ENCODE results near the gene TSEN54. TPM values are rescaled to one million over a fixed set of nuclear protein-coding genes. Genes with fewer than 3 reads are reported as not detected.

Gene TSEN54
- total RNA-seq, 2 experiments from 2014 or later, result 21.4 to 22.0 TPM

GRCh38 chr17:75568412-75569255, 52.3 kb downstream of the TSEN54 start:
- intact Hi-C loops (cut with micrococcal nuclease), result no loop called here
- H3K4me3 Mint-ChIP-seq, result no peak overlapping the region
- CTCF ChIA-PET, result no interaction called here
- H3K27me3 Mint-ChIP-seq (ENCODE audit: low read depth), result no peaks in the 10 kb centered on the region
- H3K9me3 Mint-ChIP-seq, result no peaks in the 10 kb centered on the region
- no peaks in the 10 kb centered on the region for H3K4me1 Mint-ChIP-seq (ENCODE audit: low read depth)
- no peak overlapping the region for H3K27ac Mint-ChIP-seq
- no peaks in the 10 kb centered on the region for H3K36me3 Mint-ChIP-seq (ENCODE audit: low read depth)
- DNase-seq, result no peak

- Mint-ChIP-seq H3K27me3 (ENCODE audit: low read depth) (no peaks in the 10 kb centered on the region), H3K36me3 (ENCODE audit: low read depth) (no peaks in the 10 kb centered on the region), H3K4me1 (ENCODE audit: low read depth) (no peaks in the 10 kb centered on the region), H3K27ac (no peak overlapping the region), H3K4me3 (no peak overlapping the region), H3K9me3 (no peaks in the 10 kb centered on the region)
- no peak for DNase-seq
- CTCF ChIA-PET, result interaction anchor here (1.4 kb wide), 1 partner anchor 63 kb away, joined by 3 read pairs; the partner anchor contains the start of gene SMIM5
- intact Hi-C loops (cut with micrococcal nuclease), result no loop called here
Observed at GRCh38 chr17:75570034-75570676, 53.8 kb downstream of the TSEN54 start.

GRCh38 chr17:75570772-75571171, 54.4 kb downstream of the TSEN54 start:
- intact Hi-C loops (cut with micrococcal nuclease), result no loop called here
- Mint-ChIP-seq H3K9me3 (no peaks in the 10 kb centered on the region), H3K4me3 (no peak overlapping the region), H3K36me3 (ENCODE audit: low read depth) (no peaks in the 10 kb centered on the region), H3K27me3 (ENCODE audit: low read depth) (no peaks in the 10 kb centered on the region), H3K27ac (no peak overlapping the region), H3K4me1 (ENCODE audit: low read depth) (no peaks in the 10 kb centered on the region)
- CTCF ChIA-PET, result interaction anchor here (1.1 to 1.4 kb wide), 2 partner anchors 62 to 144 kb away, joined by 3 read pairs; partner anchors contain the start of gene SMIM5
- no peak for DNase-seq

GRCh38 chr17:75571197-75571884, 55.0 kb downstream of the TSEN54 start:
- H3K27me3 Mint-ChIP-seq (ENCODE audit: low read depth), result no peaks in the 10 kb centered on the region
- CTCF ChIA-PET, result interaction anchor here (1.1 to 1.4 kb wide), 2 partner anchors 62 to 144 kb away, joined by 3 read pairs; partner anchors contain the start of gene SMIM5
- no peak overlapping the region for H3K27ac Mint-ChIP-seq
- H3K9me3 Mint-ChIP-seq, result no peaks in the 10 kb centered on the region
- no peaks in the 10 kb centered on the region for H3K4me1 Mint-ChIP-seq (ENCODE audit: low read depth)
- intact Hi-C loops (cut with micrococcal nuclease), result no loop called here
- H3K36me3 Mint-ChIP-seq (ENCODE audit: low read depth), result no peaks in the 10 kb centered on the region
- H3K4me3 Mint-ChIP-seq, result no peak overlapping the region
- no peak for DNase-seq

GRCh38 chr17:75571885-75572215, 55.5 kb downstream of the TSEN54 start:
- H3K4me1 Mint-ChIP-seq (ENCODE audit: low read depth), result no peaks in the 10 kb centered on the region
- intact Hi-C loops (cut with micrococcal nuclease), result no loop called here
- H3K4me3 Mint-ChIP-seq, result no peak overlapping the region
- no peak overlapping the region for H3K27ac Mint-ChIP-seq
- DNase-seq, result no peak
- no peaks in the 10 kb centered on the region for H3K36me3 Mint-ChIP-seq (ENCODE audit: low read depth)
- CTCF ChIA-PET, result interaction anchor here (1.1 to 1.4 kb wide), 2 partner anchors 61 to 145 kb away, joined by 3 read pairs; partner anchors contain the start of gene SMIM5
- no peaks in the 10 kb centered on the region for H3K27me3 Mint-ChIP-seq (ENCODE audit: low read depth)
- H3K9me3 Mint-ChIP-seq, result no peaks in the 10 kb centered on the region

GRCh38 chr17:75572713-75573539, 56.6 kb downstream of the TSEN54 start:
- intact Hi-C loops (cut with micrococcal nuclease), result no loop called here
- Mint-ChIP-seq H3K9me3 (no peaks in the 10 kb centered on the region), H3K4me1 (ENCODE audit: low read depth) (no peaks in the 10 kb centered on the region), H3K27ac (no peak overlapping the region), H3K27me3 (ENCODE audit: low read depth) (no peaks in the 10 kb centered on the region), H3K36me3 (ENCODE audit: low read depth) (no peaks in the 10 kb centered on the region), H3K4me3 (no peak overlapping the region)
- DNase-seq, result no peak
- CTCF ChIA-PET, result no interaction called here

GRCh38 chr17:75573540-75573957, 57.2 kb downstream of the TSEN54 start:
- Mint-ChIP-seq H3K9me3 (no peaks in the 10 kb centered on the region), H3K4me1 (ENCODE audit: low read depth) (no peaks in the 10 kb centered on the region), H3K27ac (no peak overlapping the region), H3K27me3 (ENCODE audit: low read depth) (no peaks in the 10 kb centered on the region), H3K4me3 (no peak overlapping the region), H3K36me3 (ENCODE audit: low read depth) (no peaks in the 10 kb centered on the region)
- DNase-seq, result no peak
- intact Hi-C loops (cut with micrococcal nuclease), result no loop called here
- CTCF ChIA-PET, result no interaction called here

GRCh38 chr17:75573994-75574393, 57.7 kb downstream of the TSEN54 start:
- no peak overlapping the region for H3K27ac Mint-ChIP-seq
- no peak for DNase-seq
- no peaks in the 10 kb centered on the region for H3K36me3 Mint-ChIP-seq (ENCODE audit: low read depth)
- CTCF ChIA-PET, result no interaction called here
- H3K4me3 Mint-ChIP-seq, result no peak overlapping the region
- H3K27me3 Mint-ChIP-seq (ENCODE audit: low read depth), result no peaks in the 10 kb centered on the region
- intact Hi-C loops (cut with micrococcal nuclease), result no loop called here
- H3K9me3 Mint-ChIP-seq, result no peaks in the 10 kb centered on the region
- H3K4me1 Mint-ChIP-seq (ENCODE audit: low read depth), result no peaks in the 10 kb centered on the region

Small RNAs within 50 kb of the gene (microRNA-seq; reads per million reads assigned to microRNA genes)
- not detected for gene MIR6785 (ENCODE audit: borderline microRNAs expressed, borderline replicate concordance)

Other genes with a start within 250 kb of the TSEN54 start
- gene MIF4GD, start 245.3 kb upstream of the TSEN54 start, total RNA-seq, result 10 to 100 TPM; 43.4 to 45.3 TPM
- gene SLC25A19, start 227.1 kb upstream of the TSEN54 start, total RNA-seq, result 10 to 100 TPM; 47.5 to 48.4 TPM
- 100 to 1,000 TPM; 166 to 169 TPM for gene GRB2, start 110.8 kb upstream of the TSEN54 start, total RNA-seq
- 10 to 100 TPM; 50.4 to 53.5 TPM for gene TMEM94, start 59.9 kb upstream of the TSEN54 start, total RNA-seq
- 1 to 10 TPM; 1.0 to 1.1 TPM for gene CASKIN2, start 991 bp upstream of the TSEN54 start, total RNA-seq
- 1 to 10 TPM; 6.2 to 6.8 TPM for gene LLGL2, start 9.2 kb downstream of the TSEN54 start, total RNA-seq
- 10 to 100 TPM; 24.6 to 29.7 TPM for gene MYO15B, start 71.3 kb downstream of the TSEN54 start, total RNA-seq
- gene SMIM5, start 116.9 kb downstream of the TSEN54 start, total RNA-seq, result not detected
- gene RECQL5, start 150.6 kb downstream of the TSEN54 start, total RNA-seq, result 10 to 100 TPM; 36.2 to 44.0 TPM
- gene SAP30BP, start 150.8 kb downstream of the TSEN54 start, total RNA-seq, result 10 to 100 TPM; 68.3 TPM
- gene ITGB4, start 204.9 kb downstream of the TSEN54 start, total RNA-seq, result 1 to 10 TPM in 1 of 2 experiments, under 1 TPM in 1; 0.83 to 1.0 TPM
- 10 to 100 TPM; 48.7 to 50.2 TPM for gene GALK1, start 248.7 kb downstream of the TSEN54 start, total RNA-seq

Data from activated naive CD4-positive, alpha-beta T cell treated with anti-CD3 and anti-CD28 coated beads for 36 hours (primary cell).